ENCODE data around the gene TRPM8. TPM values are rescaled to one million over a fixed set of nuclear protein-coding genes. Genes with fewer than 3 reads are reported as not detected.

Gene TRPM8
- total RNA-seq, 2 donors from 2014 or later = not detected

DNA sequence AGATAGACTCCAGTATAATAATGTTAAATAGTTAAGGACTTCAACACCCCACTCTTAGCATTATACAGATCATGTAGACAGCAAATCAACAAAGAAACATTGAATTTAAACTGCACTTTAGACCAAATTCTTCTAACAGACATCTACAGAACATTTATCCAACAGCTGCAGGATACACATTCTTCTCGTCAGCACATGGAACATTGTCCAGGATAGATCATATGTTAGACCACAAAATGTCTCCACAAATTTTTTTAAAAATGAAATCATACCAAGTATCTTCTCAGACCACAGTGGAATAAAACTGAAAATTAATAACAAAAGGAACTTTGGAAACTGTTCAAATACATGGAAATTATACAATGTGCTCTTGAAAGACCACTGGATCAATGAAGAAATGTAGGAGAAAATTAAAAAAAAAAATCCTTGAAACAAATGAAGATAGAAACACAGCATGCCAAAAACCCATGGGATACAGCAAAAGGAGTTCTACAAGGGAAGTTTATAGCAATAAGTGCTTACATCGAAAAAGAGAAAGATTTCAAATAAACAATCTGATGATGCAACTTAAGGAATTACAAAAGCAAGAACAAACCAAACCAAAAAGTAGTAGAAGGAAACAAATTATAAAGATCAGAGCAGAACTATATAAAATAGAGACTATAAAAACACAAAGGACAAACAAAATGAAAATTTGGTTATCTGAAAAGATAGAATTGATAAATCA, 121.1 kb downstream of the TRPM8 start:
- no peak for DNase-seq (ENCODE audit: low spot score)
- TF ChIP-seq, protein P1, sequence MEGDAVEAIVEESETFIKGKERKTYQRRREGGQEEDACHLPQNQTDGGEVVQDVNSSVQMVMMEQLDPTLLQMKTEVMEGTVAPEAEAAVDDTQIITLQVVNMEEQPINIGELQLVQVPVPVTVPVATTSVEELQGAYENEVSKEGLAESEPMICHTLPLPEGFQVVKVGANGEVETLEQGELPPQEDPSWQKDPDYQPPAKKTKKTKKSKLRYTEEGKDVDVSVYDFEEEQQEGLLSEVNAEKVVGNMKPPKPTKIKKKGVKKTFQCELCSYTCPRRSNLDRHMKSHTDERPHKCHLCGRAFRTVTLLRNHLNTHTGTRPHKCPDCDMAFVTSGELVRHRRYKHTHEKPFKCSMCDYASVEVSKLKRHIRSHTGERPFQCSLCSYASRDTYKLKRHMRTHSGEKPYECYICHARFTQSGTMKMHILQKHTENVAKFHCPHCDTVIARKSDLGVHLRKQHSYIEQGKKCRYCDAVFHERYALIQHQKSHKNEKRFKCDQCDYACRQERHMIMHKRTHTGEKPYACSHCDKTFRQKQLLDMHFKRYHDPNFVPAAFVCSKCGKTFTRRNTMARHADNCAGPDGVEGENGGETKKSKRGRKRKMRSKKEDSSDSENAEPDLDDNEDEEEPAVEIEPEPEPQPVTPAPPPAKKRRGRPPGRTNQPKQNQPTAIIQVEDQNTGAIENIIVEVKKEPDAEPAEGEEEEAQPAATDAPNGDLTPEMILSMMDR (IDR thresholded peaks at IDR 0.05) = no peak
- no peaks in the 10 kb centered on the region for H3K4me1 ChIP-seq
- no peak overlapping the region for H3K27ac ChIP-seq
- H3K36me3 ChIP-seq = no peaks in the 10 kb centered on the region
- no peaks in the 10 kb centered on the region for H3K27me3 ChIP-seq
- no peak overlapping the region for H3K4me3 ChIP-seq
- H3K9me3 ChIP-seq = peaks cover 0 to 24% of the 10 kb centered on the region in 2 donors

DNA sequence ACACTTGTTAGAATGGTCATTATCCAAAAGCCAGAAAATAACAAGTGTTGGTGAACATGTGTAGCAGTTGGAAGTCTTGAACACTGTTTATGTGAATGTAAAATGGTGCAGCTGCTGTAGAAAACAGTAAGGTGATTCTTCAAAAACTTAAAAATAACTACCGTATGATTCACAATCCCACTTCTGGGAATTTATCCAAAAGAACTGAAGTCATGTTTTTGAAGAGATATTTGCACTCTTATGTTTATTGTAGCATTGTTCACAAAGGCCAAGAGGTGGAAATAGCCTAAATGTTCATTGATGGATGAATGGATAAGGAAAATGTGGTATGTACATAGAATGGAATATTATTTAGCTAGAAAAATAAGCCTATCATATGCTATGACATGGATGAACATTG, 127.0 kb downstream of the TRPM8 start:
- no peak for DNase-seq (ENCODE audit: low spot score)
- H3K9me3 ChIP-seq = no peaks in the 10 kb centered on the region
- H3K4me1 ChIP-seq = no peaks in the 10 kb centered on the region
- H3K27ac ChIP-seq = no peak overlapping the region
- TF ChIP-seq, protein P1 (IDR thresholded peaks at IDR 0.05) = no peak
- no peaks in the 10 kb centered on the region for H3K27me3 ChIP-seq
- H3K4me3 ChIP-seq = no peak overlapping the region
- H3K36me3 ChIP-seq = no peaks in the 10 kb centered on the region

DNA sequence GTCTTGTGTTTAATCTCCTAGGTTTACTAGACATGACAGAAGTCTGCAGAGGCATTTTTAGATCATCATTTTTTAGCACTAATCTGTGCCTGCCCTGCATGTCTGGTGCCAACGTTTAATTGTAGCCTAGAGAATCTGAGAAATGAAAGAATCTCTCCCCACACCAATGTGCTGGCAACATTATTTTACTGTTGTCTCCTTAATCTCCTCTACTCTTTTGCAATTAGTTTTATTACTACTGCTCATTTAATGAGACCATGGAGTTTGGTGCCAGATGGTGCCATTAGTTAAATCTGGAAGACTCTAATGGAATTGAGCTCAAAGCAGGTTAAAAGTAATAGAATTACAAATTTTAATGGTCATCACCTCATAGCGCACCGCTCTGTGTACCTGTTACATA, 129.3 kb downstream of the TRPM8 start:
- TF ChIP-seq, protein P1 (IDR thresholded peaks at IDR 0.05) = no peak
- H3K9me3 ChIP-seq = no peaks in the 10 kb centered on the region
- no peaks in the 10 kb centered on the region for H3K36me3 ChIP-seq
- no peak overlapping the region for H3K27ac ChIP-seq
- no peaks in the 10 kb centered on the region for H3K4me1 ChIP-seq
- no peaks in the 10 kb centered on the region for H3K27me3 ChIP-seq
- no peak for DNase-seq (ENCODE audit: low spot score)
- no peak overlapping the region for H3K4me3 ChIP-seq

DNA sequence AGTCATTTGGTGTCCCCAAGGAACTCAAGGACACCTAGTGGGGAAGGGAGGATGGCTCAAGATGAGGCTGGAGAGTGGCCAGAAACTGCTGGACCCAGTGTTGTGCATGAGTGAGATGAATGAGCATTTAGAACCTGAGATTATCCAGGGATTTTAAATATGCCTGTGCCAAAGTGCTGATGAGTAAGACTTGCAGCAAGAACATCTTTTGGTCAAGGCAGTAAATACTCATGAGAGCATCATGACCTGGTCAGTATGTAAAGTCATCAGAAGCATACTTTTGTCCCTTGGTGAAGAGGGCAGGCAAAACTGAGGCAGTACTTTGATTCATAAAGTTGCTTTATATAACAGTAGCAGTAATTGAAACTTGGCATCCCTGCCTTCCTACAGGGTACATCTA, 130.2 kb downstream of the TRPM8 start:
- Histone ChIP-seq H3K4me3 (no peak overlapping the region), H3K36me3 (no peaks in the 10 kb centered on the region), H3K4me1 (no peaks in the 10 kb centered on the region), H3K9me3 (no peaks in the 10 kb centered on the region), H3K27ac (no peak overlapping the region), H3K27me3 (no peaks in the 10 kb centered on the region)
- TF ChIP-seq, protein P1 (IDR thresholded peaks at IDR 0.05) = no peak
- DNase-seq (ENCODE audit: low spot score) = no peak

DNA sequence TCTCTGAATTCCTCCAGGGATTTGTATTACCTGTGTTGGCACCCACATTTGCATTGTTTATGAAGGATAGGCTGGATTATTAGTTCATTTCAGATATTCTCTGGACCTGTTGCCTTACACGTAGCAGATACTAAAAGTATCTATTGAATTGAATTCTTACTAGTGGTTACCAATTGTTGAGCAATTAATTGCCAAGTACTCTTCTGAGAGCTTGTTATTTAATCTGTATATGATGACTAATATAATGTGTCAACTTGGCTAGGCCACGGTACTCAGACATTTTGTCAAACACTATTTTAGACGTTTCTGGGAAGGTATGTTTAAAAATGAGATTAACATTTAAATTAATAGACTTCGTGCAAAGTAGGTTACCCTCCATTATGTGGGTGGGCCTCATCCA, 130.9 kb downstream of the TRPM8 start:
- no peak overlapping the region for H3K4me3 ChIP-seq
- DNase-seq (ENCODE audit: low spot score) = no peak
- H3K4me1 ChIP-seq = no peaks in the 10 kb centered on the region
- TF ChIP-seq, protein P1 (IDR thresholded peaks at IDR 0.05) = no peak
- no peaks in the 10 kb centered on the region for H3K9me3 ChIP-seq
- no peak overlapping the region for H3K27ac ChIP-seq
- no peaks in the 10 kb centered on the region for H3K27me3 ChIP-seq
- no peaks in the 10 kb centered on the region for H3K36me3 ChIP-seq

All from right atrium auricular region (tissue), 2 donors.